ENCODE results near the gene CACNA2D4.

GRCh38 chr12:1935700-1936378 lies 17.4 kb upstream of the CACNA2D4 start:
- TF ChIP-seq TEAD2 (CRISPR knock-in tag; IDR thresholded peaks at IDR 0.05) (no peak), TMF1 (CRISPR knock-in tag; IDR thresholded peaks at IDR 0.05; ENCODE audit: low read depth) (no peak), BRCA1 (CRISPR knock-in tag; IDR thresholded peaks at IDR 0.05) (no peak), HNF4A (CRISPR knock-in tag; IDR thresholded peaks at IDR 0.05) (no peak), PHB2 (IDR thresholded peaks at IDR 0.05; ENCODE audit: partially characterized antibody) (no peak), PATZ1 (CRISPR knock-in tag; IDR thresholded peaks at IDR 0.05) (no peak)
